SU-DHL-6 (cell line): Measurements from ENCODE around the gene NUDT8.

Source experiments
- H2AFZ ChIP-seq: fragments of 200-600 bp; sonication (generic); 2 replicates; pipeline ENCODE4 v1.6.1; 2014; ENCODE audit warnings: low read depth, mild to moderate bottlenecking, moderate library complexity, mixed read lengths, antibody characterized with exemption, low read length; ENCODE audit not compliant: severe bottlenecking
- H3F3A ChIP-seq: fragments of 200-600 bp; shearing (Covaris generic); 2 replicates; pipeline ENCODE4 v1.6.0; 2016; ENCODE audit warnings: antibody characterized with exemption, mild to moderate bottlenecking; ENCODE audit not compliant: insufficient read depth
- H3K27ac ChIP-seq: fragments of 200-600 bp; sonication (generic); 2 replicates; pipeline ENCODE4 v1.5.1; 2016; ENCODE audit warnings: low read depth, mild to moderate bottlenecking, low read length, moderate library complexity, mixed read lengths
- H3K27me3 ChIP-seq: fragments of 200-600 bp; sonication (generic), shearing (Covaris generic); 2 replicates; pipeline ENCODE4 v1.6.0; 2014; ENCODE audit warnings: mild to moderate bottlenecking, low read length
- H3K36me3 ChIP-seq: fragments of 200-600 bp; sonication (generic); 2 replicates; pipeline ENCODE4 v1.6.1; 2014; ENCODE audit warnings: mild to moderate bottlenecking, low read length, mixed read lengths
- H3K4me2 ChIP-seq: fragments of 300-600, 200-600 bp; shearing (Covaris generic), sonication (generic); 2 replicates; pipeline ENCODE4 v1.6.0; 2014; ENCODE audit warnings: low read length, low read depth, mild to moderate bottlenecking; ENCODE audit not compliant: poor library complexity, severe bottlenecking
- H3K4me3 ChIP-seq: fragments of 200-600 bp; sonication (generic); 2 replicates; pipeline ENCODE4 v1.5.1; 2014; ENCODE audit warnings: antibody characterized with exemption, low read length, mild to moderate bottlenecking, mixed read lengths; ENCODE audit not compliant: insufficient read depth, poor library complexity, severe bottlenecking
- H3K79me2 ChIP-seq: fragments of 200-600 bp; sonication (generic); 2 replicates; pipeline ENCODE4 v1.6.1; 2014; ENCODE audit warnings: mild to moderate bottlenecking, low read length, moderate library complexity; ENCODE audit not compliant: insufficient read depth
- H3K9ac ChIP-seq: fragments of 200-600 bp; sonication (generic); 2 replicates; pipeline ENCODE4 v1.7.0; 2014; ENCODE audit warnings: mild to moderate bottlenecking, low read length
- H3K9me2 ChIP-seq: fragments of 200-600 bp; sonication (generic); replicated peaks from 2 replicates; pipeline ENCODE4 v1.6.1; 2014; ENCODE audit warnings: low read length; ENCODE audit not compliant: insufficient read depth
- H3K9me3 ChIP-seq: fragments of 200-600 bp; sonication (generic); 2 replicates; pipeline ENCODE4 v1.6.1; 2014; ENCODE audit warnings: low read length, mixed read lengths; ENCODE audit not compliant: insufficient read depth
- H4K20me1 ChIP-seq: fragments of 200-600 bp; sonication (generic); 2 replicates; pipeline ENCODE4 v1.6.1; 2014; ENCODE audit warnings: low read depth, mild to moderate bottlenecking, antibody characterized with exemption, low read length, moderate library complexity, mixed read lengths
- CTCF ChIP-seq: fragments of 200-600 bp; sonication (generic); IDR thresholded peaks from one replicate; pipeline ENCODE4 v1.5.1; 2017; ENCODE audit warnings: antibody characterized with exemption, mild to moderate bottlenecking, low read length, moderate library complexity; ENCODE audit not compliant: insufficient read depth, poor library complexity, severe bottlenecking
- EZH2phosphoT487 ChIP-seq: fragments of 200-600 bp; sonication (generic), shearing (Covaris generic); conservative IDR thresholded peaks from 2 replicates; pipeline ENCODE4 v1.6.1; 2018; ENCODE audit warnings: mild to moderate bottlenecking, antibody characterized with exemption, low read length, moderate library complexity, mixed read lengths

The NUDT8 gene

GRCh38 chr11:67630943-67631331, 1.2 kb upstream of the NUDT8 start:
- Histone ChIP-seq H3K9ac (peak overlapping the region; percentile 63), H2AFZ (no peak overlapping the region), H3K9me3 (no peaks in the 10 kb centered on the region), H3K36me3 (no peaks in the 10 kb centered on the region), H4K20me1 (no peaks in the 10 kb centered on the region), H3K4me2 (peak overlapping the region; percentile 80), H3K27me3 (no peaks in the 10 kb centered on the region), H3K4me3 (peak overlapping the region; percentile 63), H3K27ac (no peak overlapping the region), H3K9me2 (no peaks in the 10 kb centered on the region), H3F3A (peaks cover 4% of the 10 kb centered on the region; the same call in 1 of the 2 replicates), H3K79me2 (no peaks in the 10 kb centered on the region)
- TF ChIP-seq CTCF (peak; percentile 5), EZH2phosphoT487 (no peak)

DNA sequence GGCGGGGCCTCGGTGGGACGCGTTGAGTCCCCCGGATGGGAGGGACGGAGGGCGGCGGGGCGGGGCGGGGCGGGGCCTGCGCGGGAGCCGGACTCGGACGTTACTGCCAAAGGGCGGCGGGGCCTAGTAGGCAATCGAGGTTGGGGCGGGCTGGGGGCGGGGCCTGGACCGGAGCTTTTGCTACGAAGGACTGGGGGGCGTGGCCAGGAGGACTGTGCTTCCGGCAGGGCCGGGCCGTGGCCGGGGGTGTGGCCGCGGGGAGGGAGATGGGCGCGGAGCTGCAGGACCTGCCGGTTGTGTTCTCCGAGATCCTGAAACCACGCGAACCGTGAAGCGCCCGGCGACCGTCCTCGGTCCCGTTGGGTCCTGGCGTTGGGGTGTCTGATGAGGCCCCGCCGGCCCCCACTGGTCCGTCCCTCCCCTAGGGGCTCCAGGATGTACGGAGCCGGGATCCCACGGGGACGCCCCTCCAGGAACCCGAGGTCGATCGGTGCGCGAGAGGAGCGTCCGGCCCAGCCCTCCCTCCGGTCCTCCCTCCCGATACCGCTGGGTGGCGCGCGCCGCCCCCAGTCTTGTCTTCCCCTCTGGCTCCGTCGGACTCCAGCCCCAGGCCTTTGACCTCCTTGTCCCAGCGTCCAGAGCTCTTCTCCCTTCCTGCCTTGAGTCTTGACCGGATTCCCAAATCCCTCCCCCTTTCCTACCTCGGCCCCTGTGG, 648 bp upstream of the NUDT8 start:
- peak overlapping the region; percentile 90 for H3K27ac ChIP-seq
- H3K27me3 ChIP-seq, result no peaks in the 10 kb centered on the region
- H2AFZ ChIP-seq, result no peak overlapping the region
- H4K20me1 ChIP-seq, result no peaks in the 10 kb centered on the region
- peaks cover 4% of the 10 kb centered on the region; the same call in 1 of the 2 replicates for H3F3A ChIP-seq
- H3K9ac ChIP-seq, result peak overlapping the region; percentile 84
- H3K4me2 ChIP-seq, result peak overlapping the region; percentile 80
- peak overlapping the region; percentile 63 for H3K4me3 ChIP-seq
- no peaks in the 10 kb centered on the region for H3K9me2 ChIP-seq
- H3K36me3 ChIP-seq, result no peaks in the 10 kb centered on the region
- no peaks in the 10 kb centered on the region for H3K9me3 ChIP-seq
- no peaks in the 10 kb centered on the region for H3K79me2 ChIP-seq
- TF ChIP-seq EZH2phosphoT487, result no peak
- TF ChIP-seq CTCF, result peak; percentile 54

GRCh38 chr11:67628710-67629385, 889 bp downstream of the NUDT8 start:
- H3K4me3 ChIP-seq, result peak overlapping the region; percentile 61
- peak overlapping the region; percentile 84 for H3K9ac ChIP-seq
- peak overlapping the region; percentile 71 for H3K4me2 ChIP-seq
- H2AFZ ChIP-seq, result peak overlapping the region; percentile 43
- no peaks in the 10 kb centered on the region for H3K79me2 ChIP-seq
- H3K9me2 ChIP-seq, result no peaks in the 10 kb centered on the region
- no peaks in the 10 kb centered on the region for H4K20me1 ChIP-seq
- H3K36me3 ChIP-seq, result no peaks in the 10 kb centered on the region
- H3F3A ChIP-seq, result peaks cover 4% of the 10 kb centered on the region; the same call in 1 of the 2 replicates
- H3K27me3 ChIP-seq, result no peaks in the 10 kb centered on the region
- H3K9me3 ChIP-seq, result no peaks in the 10 kb centered on the region
- peak overlapping the region; percentile 90 for H3K27ac ChIP-seq
- TF ChIP-seq CTCF (peak; percentile 94), EZH2phosphoT487 (no peak)
